CD4-positive, CD25-positive, alpha-beta regulatory T cell (primary cell): ENCODE results near the gene POLD3. TPM values are rescaled to one million over a fixed set of nuclear protein-coding genes. Genes with fewer than 3 reads are reported as not detected.

Source experiments
- ATAC-seq, 2 donors: fragments of 150-1000 bp; cut with Tn5 transposase; one replicate each; pipeline ENCODE4 v1.10.0; 2021; ENCODE audit warnings: low read depth in 2 of 2, moderate number of reproducible peaks in 2 of 2, moderate library complexity in 1 of 2
- DNase-seq, 3 donors: peaks; one replicate each; pipeline versions ENCODE4 v3.0.0 to v3.0.0-alpha.2; 2012 to 2022; ENCODE audit warnings: mixed read lengths in 1 of 3
- H3K27ac ChIP-seq: one replicate; pipeline ENCODE4 v1.7.0; 2013; ENCODE audit warnings: mild to moderate bottlenecking, low read length; ENCODE audit not compliant: insufficient read depth, poor library complexity, severe bottlenecking
- H3K27me3 ChIP-seq: one replicate; pipeline ENCODE4 v1.7.0; 2013; ENCODE audit warnings: low read length; ENCODE audit not compliant: control insufficient read depth, insufficient read depth
- H3K36me3 ChIP-seq: one replicate; pipeline ENCODE4 v1.7.0; 2013; ENCODE audit warnings: mild to moderate bottlenecking, low read length, moderate library complexity; ENCODE audit not compliant: control insufficient read depth, insufficient read depth
- H3K4me1 ChIP-seq: 2 replicates; pipeline ENCODE4 v1.7.0; 2013; ENCODE audit warnings: mild to moderate bottlenecking, low read length; ENCODE audit not compliant: insufficient read depth, control insufficient read depth, poor library complexity, severe bottlenecking
- H3K4me3 ChIP-seq: one replicate; pipeline ENCODE4 v1.7.0; 2013; ENCODE audit warnings: low read depth, mild to moderate bottlenecking, low read length, moderate library complexity
- H3K9me3 ChIP-seq, 2 experiments: 1 replicate in 1 of 2; 2 replicates in 1 of 2; pipeline ENCODE4 v1.7.0; 2013; ENCODE audit warnings: low read length in 2 of 2, mild to moderate bottlenecking in 1 of 2, moderate library complexity in 1 of 2; ENCODE audit not compliant: control insufficient read depth in 2 of 2
- H3K27ac Mint-ChIP-seq, 3 donors: one replicate each; pipeline ENCODE4 v1.8.0; 2020 to 2022; ENCODE audit warnings: mild to moderate bottlenecking in 3 of 3, mixed read lengths in 3 of 3, moderate library complexity in 2 of 3
- H3K27me3 Mint-ChIP-seq: one replicate; pipeline ENCODE4 v1.8.0; 2022; ENCODE audit warnings: mild to moderate bottlenecking, mixed read lengths
- H3K36me3 Mint-ChIP-seq: one replicate; pipeline ENCODE4 v1.8.0; 2020; ENCODE audit warnings: mixed read lengths
- H3K4me1 Mint-ChIP-seq, 4 donors: one replicate each; pipeline ENCODE4 v1.8.0; 2020 to 2022; ENCODE audit warnings: mixed read lengths in 4 of 4, mild to moderate bottlenecking in 1 of 4
- H3K4me3 Mint-ChIP-seq, 4 donors: one replicate each; pipeline ENCODE4 v1.8.0; 2020 to 2022; ENCODE audit warnings: mild to moderate bottlenecking in 4 of 4, mixed read lengths in 4 of 4, moderate library complexity in 3 of 4
- H3K9me3 Mint-ChIP-seq, 7 donors: one replicate each; pipeline ENCODE4 v1.8.0; 2020 to 2022; ENCODE audit warnings: mixed read lengths in 7 of 7, mild to moderate bottlenecking in 3 of 7, moderate library complexity in 2 of 7
- polyA plus RNA-seq, 4 donors: library from polyadenylated mRNA; unstranded; fragments of 300-500 nt; fragmentation: Illumina TruSeq; gene quantifications; one replicate each; pipeline ENCODE4 v1.2.3, GENCODE V29; 2021
- total RNA-seq: library from RNA; stranded (reverse); gene quantifications from one replicate; pipeline ENCODE4 v1.2.3, GENCODE V29; 2022

The POLD3 gene
- 11.8 TPM for total RNA-seq
- polyA plus RNA-seq = 10 to 100 TPM; 16.3 to 20.1 (median 18.5) TPM

GRCh38 chr11:74592441-74593362, at the start of gene POLD3:
Gene POLD3 (plus strand): TSS chr11:74592582. CDS start chr11:74592659, 77 bp downstream.
- H3K4me3 Mint-ChIP-seq = peak within 1 kb of the TSS; percentile 94 to 97 (median 97)
- ATAC-seq (peak; percentile 97), DNase-seq (peak; percentile 86 to 94 (median 91))
- H3K4me1 Mint-ChIP-seq = peaks cover 17 to 41% (median 28%) of the 10 kb centered on the region in 4 donors
- Histone ChIP-seq H3K27ac (peak within 1 kb of the TSS; percentile 83), H3K36me3 (peaks cover 2% of the 10 kb centered on the region), H3K27me3 (no peaks in the 10 kb centered on the region), H3K4me3 (peak within 1 kb of the TSS; percentile 95), H3K4me1 (peaks cover 17% of the 10 kb centered on the region), H3K9me3 (no peaks in the 10 kb centered on the region)
- H3K9me3 Mint-ChIP-seq = no peaks in the 10 kb centered on the region
- H3K27me3 Mint-ChIP-seq = no peaks in the 10 kb centered on the region
- peak within 1 kb of the TSS; percentile 96 to 98 (median 97) for H3K27ac Mint-ChIP-seq
- H3K36me3 Mint-ChIP-seq = peaks cover 18% of the 10 kb centered on the region

- H3K4me1 ChIP-seq = no peaks in the 10 kb centered on the region
- Mint-ChIP-seq H3K27ac (no peak overlapping the region), H3K4me3 (no peak overlapping the region), H3K27me3 (peaks cover 2% of the 10 kb centered on the region), H3K36me3 (no peaks in the 10 kb centered on the region), H3K9me3 (peaks cover 0 to 15% (median 6%) of the 10 kb centered on the region in 7 donors), H3K4me1 (no peaks in the 10 kb centered on the region)
- no peak overlapping the region for H3K27ac ChIP-seq
- no peak for DNase-seq
- no peak for ATAC-seq
- no peak overlapping the region for H3K4me3 ChIP-seq
- H3K27me3 ChIP-seq = no peaks in the 10 kb centered on the region
- H3K36me3 ChIP-seq = no peaks in the 10 kb centered on the region
- H3K9me3 ChIP-seq = peaks cover 3 to 12% of the 10 kb centered on the region in 2 experiments
Measured at GRCh38 chr11:74543991-74544390, 48.4 kb upstream of the POLD3 start.

- Histone ChIP-seq H3K4me3 (no peak overlapping the region), H3K27me3 (no peaks in the 10 kb centered on the region), H3K36me3 (no peaks in the 10 kb centered on the region), H3K4me1 (no peaks in the 10 kb centered on the region), H3K9me3 (peaks cover 3 to 12% of the 10 kb centered on the region in 2 experiments), H3K27ac (no peak overlapping the region)
- peaks cover 15% of the 10 kb centered on the region for H3K27me3 Mint-ChIP-seq
- DNase-seq = no peak
- H3K4me3 Mint-ChIP-seq = no peak overlapping the region
- H3K27ac Mint-ChIP-seq = no peak overlapping the region
- H3K4me1 Mint-ChIP-seq = no peaks in the 10 kb centered on the region
- peaks cover 0 to 15% (median 6%) of the 10 kb centered on the region in 7 donors for H3K9me3 Mint-ChIP-seq
- no peaks in the 10 kb centered on the region for H3K36me3 Mint-ChIP-seq
- ATAC-seq = no peak
Measured at GRCh38 chr11:74546752-74547151, 45.6 kb upstream of the POLD3 start.

GRCh38 chr11:74550991-74551753, 41.2 kb upstream of the POLD3 start:
- Histone ChIP-seq H3K4me1 (no peaks in the 10 kb centered on the region), H3K27ac (no peak overlapping the region), H3K4me3 (no peak overlapping the region), H3K36me3 (no peaks in the 10 kb centered on the region), H3K9me3 (peaks cover 4 to 6% of the 10 kb centered on the region in 2 experiments), H3K27me3 (peaks cover 4% of the 10 kb centered on the region)
- H3K27me3 Mint-ChIP-seq = peaks cover 26% of the 10 kb centered on the region
- DNase-seq = no peak
- H3K27ac Mint-ChIP-seq = no peak overlapping the region
- H3K4me1 Mint-ChIP-seq = no peaks in the 10 kb centered on the region
- H3K4me3 Mint-ChIP-seq = no peak overlapping the region
- peaks cover 0 to 11% (median 2%) of the 10 kb centered on the region in 7 donors for H3K9me3 Mint-ChIP-seq
- H3K36me3 Mint-ChIP-seq = peaks cover 4% of the 10 kb centered on the region
- ATAC-seq = no peak

GRCh38 chr11:74551754-74552145, 40.6 kb upstream of the POLD3 start:
- H3K36me3 Mint-ChIP-seq = peaks cover 4% of the 10 kb centered on the region

GRCh38 chr11:74557526-74557925, 34.9 kb upstream of the POLD3 start:
- Mint-ChIP-seq H3K4me3 (no peak overlapping the region), H3K27me3 (peaks cover 13% of the 10 kb centered on the region), H3K9me3 (peaks cover 0 to 21% (median 5%) of the 10 kb centered on the region in 7 donors), H3K4me1 (no peaks in the 10 kb centered on the region), H3K27ac (no peak overlapping the region), H3K36me3 (peaks cover 4% of the 10 kb centered on the region)
- Histone ChIP-seq H3K36me3 (no peaks in the 10 kb centered on the region), H3K4me1 (no peaks in the 10 kb centered on the region), H3K27ac (no peak overlapping the region), H3K27me3 (peaks cover 4% of the 10 kb centered on the region), H3K4me3 (no peak overlapping the region), H3K9me3 (peaks cover 6 to 7% of the 10 kb centered on the region in 2 experiments)
- ATAC-seq = no peak
- DNase-seq = no peak

More at GRCh38 chr11:74551754-74552145, 40.6 kb upstream of the POLD3 start:
- no peak for DNase-seq
- ATAC-seq = no peak
- Mint-ChIP-seq H3K27ac (no peak overlapping the region), H3K4me1 (no peaks in the 10 kb centered on the region), H3K27me3 (peaks cover 26% of the 10 kb centered on the region), H3K9me3 (peaks cover 0 to 13% (median 2%) of the 10 kb centered on the region in 7 donors), H3K4me3 (no peak overlapping the region)
- H3K9me3 ChIP-seq = peaks cover 6 to 7% of the 10 kb centered on the region in 2 experiments
- H3K4me1 ChIP-seq = no peaks in the 10 kb centered on the region
- no peaks in the 10 kb centered on the region for H3K36me3 ChIP-seq
- no peak overlapping the region for H3K4me3 ChIP-seq
- H3K27me3 ChIP-seq = peaks cover 4% of the 10 kb centered on the region
- H3K27ac ChIP-seq = no peak overlapping the region

- H3K27me3 ChIP-seq = peaks cover 4% of the 10 kb centered on the region
- Mint-ChIP-seq H3K9me3 (peaks cover 0 to 21% (median 4%) of the 10 kb centered on the region in 7 donors), H3K4me1 (no peaks in the 10 kb centered on the region), H3K27ac (no peak overlapping the region), H3K4me3 (no peak overlapping the region), H3K27me3 (peaks cover 12% of the 10 kb centered on the region), H3K36me3 (peaks cover 4% of the 10 kb centered on the region)
- DNase-seq = no peak
- peaks cover 6 to 7% of the 10 kb centered on the region in 2 experiments for H3K9me3 ChIP-seq
- H3K4me3 ChIP-seq = no peak overlapping the region
- H3K27ac ChIP-seq = no peak overlapping the region
- no peak for ATAC-seq
- no peaks in the 10 kb centered on the region for H3K36me3 ChIP-seq
- no peaks in the 10 kb centered on the region for H3K4me1 ChIP-seq
Measured at GRCh38 chr11:74559110-74559933, 33.1 kb upstream of the POLD3 start.
